IMR-90 (cell line): ENCODE data around the gene TAS2R40. TPM values are rescaled to one million over a fixed set of nuclear protein-coding genes. Genes with fewer than 3 reads are reported as not detected.

Source experiments
- ATAC-seq: fragments of 200-7000 bp; cut with Tn5 transposase; 2 replicates; pipeline ENCODE4 v1.9.1; 2020; ENCODE audit warnings: low read depth, mild to moderate bottlenecking, moderate library complexity
- BruUV-seq: library from RNA; stranded (reverse); fragments of 400-500 nt; replicated peaks from 2 replicates; lab custom pipeline; 2021; lab: Mats Ljungman, UMichigan
- CTCF ChIA-PET: fragments of 300-600 bp; formaldehyde crosslinking; extraction: SDS; loops from one replicate; lab custom pipeline; 2021; ENCODE audit warnings: antibody characterized with exemption; lab: Yijun Ruan, JAX
- POLR2A ChIA-PET: fragments of 300-600 bp; sonication (Branson Sonifier 250); formaldehyde crosslinking; loops from one replicate; lab custom pipeline; 2022; ENCODE audit warnings: antibody characterized with exemption; ENCODE audit not compliant: unreplicated experiment; lab: Charles Lee
- DNase-seq: peaks from one replicate; pipeline ENCODE4 v3.0.0; 2013
- H2AFZ ChIP-seq: replicated peaks from 2 replicates; pipeline ENCODE3; 2013; ENCODE audit warnings: low read length, mild to moderate bottlenecking; ENCODE audit not compliant: poor library complexity
- H2AK5ac ChIP-seq: 2 replicates; pipeline ENCODE4 v1.6.1; 2013; ENCODE audit warnings: low read depth, low read length, inconsistent platforms
- H2AK9ac ChIP-seq: replicated peaks from 2 replicates; pipeline ENCODE3; 2013; ENCODE audit warnings: mild to moderate bottlenecking, low read depth, low read length, moderate library complexity; ENCODE audit not compliant: poor library complexity
- H2BK120ac ChIP-seq: 2 replicates; pipeline ENCODE4 v1.6.1; 2013; ENCODE audit warnings: low read depth, low read length, inconsistent platforms
- H2BK15ac ChIP-seq: 3 replicates; pipeline ENCODE4 v1.6.1; 2013; ENCODE audit warnings: low read depth, low read length, inconsistent platforms
- H2BK20ac ChIP-seq: 2 replicates; pipeline ENCODE4 v1.6.1; 2013; ENCODE audit warnings: low read depth, mild to moderate bottlenecking, inconsistent platforms, low read length, moderate library complexity
- H2BK5ac ChIP-seq: 2 replicates; pipeline ENCODE4 v1.6.1; 2013; ENCODE audit warnings: mild to moderate bottlenecking, low read depth, low read length, inconsistent platforms; ENCODE audit not compliant: poor library complexity, severe bottlenecking
- H3K14ac ChIP-seq: replicated peaks from 2 replicates; pipeline ENCODE4 v1.6.1; 2013; ENCODE audit warnings: low read depth, low read length, inconsistent platforms
- H3K18ac ChIP-seq: 2 replicates; pipeline ENCODE4 v1.6.1; 2013; ENCODE audit warnings: low read depth, low read length, control low read depth
- H3K23ac ChIP-seq: 2 replicates; pipeline ENCODE4 v1.6.1; 2013; ENCODE audit warnings: low read depth, low read length, inconsistent platforms
- H3K27ac ChIP-seq: 2 replicates; pipeline ENCODE4 v1.5.1; 2013; ENCODE audit warnings: mild to moderate bottlenecking, control low read depth, low read length; ENCODE audit not compliant: insufficient read depth
- H3K27me3 ChIP-seq: 2 replicates; pipeline ENCODE4 v1.6.1; 2013; ENCODE audit warnings: low read length; ENCODE audit not compliant: control insufficient read depth, insufficient read depth
- H3K36me3 ChIP-seq: 2 replicates; pipeline ENCODE4 v1.6.1; 2013; ENCODE audit warnings: low read length, mixed read lengths; ENCODE audit not compliant: control insufficient read depth, insufficient read depth
- H3K4ac ChIP-seq: 2 replicates; pipeline ENCODE4 v1.6.1; 2013; ENCODE audit warnings: low read depth, low read length, inconsistent platforms
- H3K4me1 ChIP-seq: 2 replicates; pipeline ENCODE4 v1.6.1; 2013; ENCODE audit warnings: low read length, mixed read lengths; ENCODE audit not compliant: control insufficient read depth, insufficient read depth
- H3K4me2 ChIP-seq: 2 replicates; pipeline ENCODE4 v1.6.1; 2013; ENCODE audit warnings: low read depth, mild to moderate bottlenecking, control low read depth, low read length, moderate library complexity
- H3K4me3 ChIP-seq: 2 replicates; pipeline ENCODE4 v1.5.1; 2013; ENCODE audit warnings: low read depth, mild to moderate bottlenecking, control low read depth, low read length, moderate library complexity; ENCODE audit not compliant: insufficient read depth
- H3K56ac ChIP-seq: 2 replicates; pipeline ENCODE4 v1.6.1; 2013; ENCODE audit warnings: low read length, inconsistent platforms; ENCODE audit not compliant: insufficient read depth; ENCODE audit errors: extremely low read depth
- H3K79me1 ChIP-seq, 2 experiments: 2 replicates each; pipeline ENCODE4 v1.6.1; 2013; ENCODE audit warnings: low read length in 2 of 2, inconsistent platforms in 1 of 2, low read depth in 1 of 2
- H3K9ac ChIP-seq: 2 replicates; pipeline ENCODE4 v1.6.1; 2013; ENCODE audit warnings: low read depth, low read length, control low read depth
- H3K9me1 ChIP-seq: 2 replicates; pipeline ENCODE4 v1.6.1; 2013; ENCODE audit warnings: low read length, inconsistent platforms; ENCODE audit not compliant: insufficient read depth
- H3K9me3 ChIP-seq: 2 replicates; pipeline ENCODE4 v1.6.1; 2013; ENCODE audit warnings: low read length; ENCODE audit not compliant: control insufficient read depth, insufficient read depth
- H4K20me1 ChIP-seq: 2 replicates; pipeline ENCODE4 v1.6.1; 2013; ENCODE audit warnings: low read length, inconsistent platforms; ENCODE audit not compliant: insufficient read depth
- H4K5ac ChIP-seq: 2 replicates; pipeline ENCODE4 v1.6.1; 2013; ENCODE audit warnings: mild to moderate bottlenecking, low read depth, low read length, control low read depth
- H4K8ac ChIP-seq, 2 experiments: 2 replicates each; pipeline ENCODE4 v1.6.1; 2013; ENCODE audit warnings: low read depth in 2 of 2, low read length in 2 of 2, control low read depth in 1 of 2, inconsistent platforms in 1 of 2
- H4K91ac ChIP-seq: 2 replicates; pipeline ENCODE4 v1.6.1; 2013; ENCODE audit warnings: low read depth, low read length, inconsistent platforms; ENCODE audit not compliant: insufficient read depth
- CEBPB ChIP-seq: IDR thresholded peaks from 2 replicates; pipeline ENCODE4 v1.6.1; 2012; ENCODE audit warnings: low read depth, low read length, improper control_type of control experiment
- FOS ChIP-seq: fragments of 150-350 bp; IDR thresholded peaks from 2 replicates; pipeline ENCODE4 v1.6.1; 2016; ENCODE audit warnings: low read depth, low read length
- MAZ ChIP-seq: IDR thresholded peaks from 2 replicates; pipeline ENCODE4 v1.6.1; 2012; ENCODE audit warnings: low read depth, mild to moderate bottlenecking, low read length, improper control_type of control experiment, moderate library complexity, borderline replicate concordance
- MXI1 ChIP-seq: IDR thresholded peaks from 2 replicates; pipeline ENCODE4 v1.6.1; 2012; ENCODE audit warnings: low read depth, mild to moderate bottlenecking, low read length, moderate library complexity, borderline replicate concordance
- NFE2L2 ChIP-seq: fragments of 150-350 bp; IDR thresholded peaks from 2 replicates; pipeline ENCODE4 v1.6.1; 2016; ENCODE audit warnings: low read depth, mild to moderate bottlenecking, low read length
- RAD21 ChIP-seq: IDR thresholded peaks from 2 replicates; pipeline ENCODE4 v1.6.1; 2012; ENCODE audit warnings: low read length, improper control_type of control experiment
- RFX5 ChIP-seq: IDR thresholded peaks from 2 replicates; pipeline ENCODE4 v1.8.0; 2012; ENCODE audit warnings: low read depth, mild to moderate bottlenecking, low read length, moderate library complexity
- SMC3 ChIP-seq: fragments of 150-350 bp; IDR thresholded peaks from 2 replicates; pipeline ENCODE4 v1.6.1; 2016; ENCODE audit warnings: low read depth, mild to moderate bottlenecking, antibody characterized with exemption, low read length, moderate library complexity
- dilution Hi-C: fragments of 300-500 bp; cut with HindIII; formaldehyde crosslinking; loops from one replicate; pipeline ENCODE4 v1.14.3; 2018; ENCODE audit warnings: low sequenced_read_pairs; ENCODE audit not compliant: unreplicated experiment
- in situ Hi-C: fragments of 300-500 bp; cut with MboI; formaldehyde crosslinking; loops from 3 replicates; pipeline ENCODE4 v1.14.3; 2019; ENCODE audit warnings: low sequenced_read_pairs, inconsistent platforms, mixed read lengths
- intact Hi-C: fragments of 100-400 bp; cut with micrococcal nuclease; formaldehyde crosslinking; loops from 2 replicates; pipeline ENCODE4 v1.10.0; 2022
- polyA plus RNA-seq, 3 experiments: library from polyadenylated mRNA; depleted of rRNA; stranded (reverse); fragments of >200 nt; gene quantifications; 2 replicates each; pipeline ENCODE4 v1.2.3, GENCODE V29; 2012; ENCODE audit warnings: low replicate concordance in 1 of 3
- total RNA-seq: library from RNA; depleted of rRNA; stranded (reverse); fragments of >200 nt; gene quantifications from 2 replicates; pipeline ENCODE4 v1.2.3, GENCODE V29; 2012

The TAS2R40 gene
- total and polyA plus RNA-seq, 2 of the 4 experiments (the other 2 are of a cell fraction): not detected

DNA sequence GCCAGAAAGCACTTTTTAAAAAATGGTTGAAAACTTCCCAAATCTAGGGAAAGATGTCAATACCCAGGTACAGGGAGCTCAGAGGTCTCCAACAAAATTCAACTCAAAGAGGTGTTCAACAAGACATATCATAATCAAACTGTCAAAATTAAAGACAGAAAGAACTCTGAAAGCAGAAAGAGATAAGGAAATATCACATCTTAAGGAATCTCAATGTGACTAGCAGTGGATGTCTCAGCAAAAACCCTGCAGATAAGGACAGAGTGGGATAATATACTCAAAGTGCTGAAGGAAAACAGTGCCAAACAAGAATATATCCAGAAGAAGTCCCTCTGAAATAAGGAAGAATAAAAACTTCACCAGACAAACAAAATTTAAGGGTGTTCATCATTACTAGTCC lies 28.4 kb downstream of the TAS2R40 start:
- in situ Hi-C loops: no loop called here
- Histone ChIP-seq H4K91ac (no peak overlapping the region), H3K14ac (no peak overlapping the region), H3K79me1 (no peaks in the 10 kb centered on the region), H3K9ac (no peak overlapping the region), H3K27me3 (peaks cover 11% of the 10 kb centered on the region), H3K23ac (no peak overlapping the region), H3K4me1 (no peaks in the 10 kb centered on the region), H2BK15ac (no peak overlapping the region), H3K56ac (no peak overlapping the region), H3K36me3 (no peaks in the 10 kb centered on the region), H2BK120ac (no peak overlapping the region), H2BK5ac (no peak overlapping the region), H3K27ac (no peak overlapping the region), H3K4ac (no peak overlapping the region), H3K18ac (no peak overlapping the region), H4K20me1 (no peaks in the 10 kb centered on the region), H3K9me3 (no peaks in the 10 kb centered on the region), H2AK5ac (no peak overlapping the region), H4K5ac (no peak overlapping the region), H3K4me2 (no peak overlapping the region), H4K8ac (no peak overlapping the region), H2AFZ (no peak overlapping the region), H2AK9ac (no peak overlapping the region), H2BK20ac (no peak overlapping the region), H3K4me3 (no peak overlapping the region), H3K9me1 (no peaks in the 10 kb centered on the region)
- intact Hi-C loops: no loop called here
- no peak for DNase-seq
- ChIA-PET POLR2A (no interaction called here), CTCF (no interaction called here)
- dilution Hi-C loops: no loop called here
- no peak for ATAC-seq
- no peak for TF ChIP-seq MAZ
- no peak for TF ChIP-seq RAD21
- no peak for TF ChIP-seq NFE2L2
- TF ChIP-seq SMC3: no peak
- no peak for TF ChIP-seq RFX5
- no peak for TF ChIP-seq FOS
- no peak for TF ChIP-seq MXI1
- no peak for TF ChIP-seq CEBPB
- no TSS peak for BruUV-seq
